T47D (cell line): Measurements from ENCODE around the gene TJP3.

ENCODE experiments used
- DNase-seq, 2 experiments: peaks; one replicate each; pipeline versions ENCODE4 v3.0.0 to v3.0.0-alpha.2; 2011 to 2012; ENCODE audit warnings: low read depth in 1 of 2, low spot score in 1 of 2
- JUND ChIP-seq: IDR thresholded peaks from 2 replicates; pipeline ENCODE4 v1.6.1; 2012; ENCODE audit warnings: low read depth
- in situ Hi-C: cut with HindIII; loops from 2 replicates; pipeline ENCODE4 v1.10.0; 2016; ENCODE audit warnings: low sequenced_read_pairs, low pct_unique_long_range_greater_than_20kb

TJP3 gene

DNA sequence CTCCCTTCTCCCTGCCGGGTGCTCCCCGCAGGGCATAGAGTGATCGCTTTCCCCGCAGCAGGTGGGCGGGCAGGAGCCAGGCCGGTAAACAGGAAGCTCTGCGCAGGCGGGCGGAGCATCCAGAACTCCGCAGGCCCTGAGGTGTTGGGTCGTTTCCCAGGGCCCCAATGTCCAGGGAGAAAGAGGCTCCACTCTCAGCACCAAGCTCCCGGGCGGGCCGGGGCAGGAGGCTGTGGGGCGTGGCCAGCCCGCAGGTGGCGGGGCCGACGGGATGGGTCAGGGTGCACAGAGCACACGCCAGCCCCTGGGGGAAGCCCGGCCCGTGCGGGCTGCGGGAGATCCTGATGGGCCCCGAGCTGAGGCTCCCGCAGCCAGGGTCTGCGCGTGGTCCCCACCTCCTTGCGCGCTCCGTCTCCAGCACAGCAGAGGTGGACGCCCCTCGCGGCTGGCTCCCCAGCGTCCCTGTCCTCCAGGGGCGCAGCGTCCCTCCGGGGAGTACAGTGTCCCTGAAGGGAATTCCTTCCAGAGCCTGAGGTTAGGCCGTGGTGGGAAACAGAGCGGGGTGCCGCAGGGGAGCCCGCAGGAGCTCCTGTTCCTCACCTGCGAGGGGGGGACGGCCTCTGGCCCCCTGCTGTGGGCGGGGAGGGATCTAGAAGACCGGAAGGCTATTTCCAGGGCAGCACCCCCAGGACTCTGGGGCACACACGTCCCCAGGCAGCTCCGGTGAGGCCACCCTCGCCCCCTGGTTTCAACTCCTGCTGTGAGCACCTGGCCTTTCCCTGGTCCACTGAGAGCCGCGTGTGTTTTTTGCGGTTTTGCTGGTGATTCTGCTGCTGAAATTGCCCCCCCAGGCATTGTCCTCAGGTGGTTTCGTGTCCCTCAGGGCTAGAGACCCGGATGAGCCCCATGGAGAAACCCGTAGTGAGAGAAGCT, 20.1 kb upstream of the TJP3 start:
- no peak for TF ChIP-seq JUND
- in situ Hi-C loops, result no loop called here
- DNase-seq, result no peak

DNA sequence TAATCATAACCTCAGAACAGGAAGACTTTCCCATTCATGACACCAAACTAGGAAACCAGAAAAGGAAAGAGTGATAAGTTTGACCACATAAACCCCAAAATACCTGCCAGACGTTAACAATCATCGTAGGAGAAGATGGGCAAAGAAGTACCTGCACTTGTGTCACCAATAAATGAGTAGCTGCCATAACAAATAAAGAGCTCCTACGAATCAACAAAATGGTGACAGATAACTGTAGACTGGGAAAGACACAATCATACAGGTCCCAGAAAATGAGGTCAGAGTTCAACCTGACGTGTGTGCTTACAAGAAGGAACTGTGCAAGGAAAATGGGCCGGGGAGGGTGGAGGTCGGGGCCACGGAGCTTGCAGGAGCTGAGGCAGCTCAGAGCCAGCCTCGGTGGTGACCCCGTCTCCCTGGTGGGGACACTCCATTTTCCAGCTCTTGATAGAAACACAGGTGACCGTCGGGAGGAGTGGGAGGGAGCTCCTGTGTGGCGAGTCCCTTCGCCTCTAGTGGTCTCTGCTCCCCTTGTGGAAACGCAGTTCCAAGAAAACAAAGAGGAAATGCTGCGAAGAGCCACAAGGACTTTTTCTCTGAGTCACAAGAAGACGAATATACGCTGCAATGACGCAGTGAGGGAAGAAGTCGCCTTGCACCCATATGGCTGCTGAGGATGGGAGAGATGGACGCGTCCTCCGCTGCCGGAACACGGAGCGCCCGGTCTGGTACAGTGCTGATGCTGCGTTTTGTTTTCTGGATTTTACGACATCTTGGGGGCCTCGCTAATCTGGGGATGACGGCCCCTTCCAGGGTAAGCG, 17.4 kb upstream of the TJP3 start:
- no peak for TF ChIP-seq JUND
- no peak for DNase-seq
- in situ Hi-C loops, result no loop called here

DNA sequence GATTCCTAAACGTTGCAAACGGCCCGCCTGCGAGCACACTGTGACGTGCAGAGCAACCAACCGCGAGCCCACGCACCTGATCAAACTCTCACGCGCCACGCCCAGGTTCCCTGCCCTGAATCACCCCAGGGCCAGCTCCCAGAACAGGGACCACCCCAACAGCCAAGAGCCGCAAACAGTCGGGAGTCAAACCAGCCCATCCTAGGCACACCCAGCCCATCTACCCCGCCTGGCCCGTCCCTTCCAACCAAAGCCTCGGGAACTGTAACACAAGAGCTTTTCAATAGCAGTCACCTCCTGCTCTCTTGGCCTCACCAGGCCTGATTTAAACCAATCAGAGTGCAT, 16.8 kb upstream of the TJP3 start:
- DNase-seq, result no peak
- no peak for TF ChIP-seq JUND
- in situ Hi-C loops, result no loop called here

DNA sequence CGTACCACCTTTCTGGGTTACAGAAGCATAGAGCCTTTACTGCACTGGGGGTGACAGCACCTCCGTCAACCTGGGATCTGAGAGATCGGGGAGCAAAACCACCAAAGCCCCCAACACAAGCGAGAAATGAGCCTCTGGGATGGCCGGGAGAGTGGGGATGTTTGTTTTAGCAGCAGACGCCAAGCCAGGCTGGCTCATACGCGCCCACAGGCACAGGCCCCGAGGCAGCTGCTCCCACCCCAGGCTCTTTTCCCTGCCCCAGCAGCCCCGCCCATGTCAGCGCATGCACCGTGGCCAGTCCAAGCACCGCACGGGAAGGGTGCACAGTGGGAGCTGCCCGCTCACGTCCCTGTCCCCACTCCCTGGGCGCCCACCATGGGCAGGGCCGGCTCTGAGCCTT, 16.5 kb upstream of the TJP3 start:
- DNase-seq, result no peak
- in situ Hi-C loops, result no loop called here

DNA sequence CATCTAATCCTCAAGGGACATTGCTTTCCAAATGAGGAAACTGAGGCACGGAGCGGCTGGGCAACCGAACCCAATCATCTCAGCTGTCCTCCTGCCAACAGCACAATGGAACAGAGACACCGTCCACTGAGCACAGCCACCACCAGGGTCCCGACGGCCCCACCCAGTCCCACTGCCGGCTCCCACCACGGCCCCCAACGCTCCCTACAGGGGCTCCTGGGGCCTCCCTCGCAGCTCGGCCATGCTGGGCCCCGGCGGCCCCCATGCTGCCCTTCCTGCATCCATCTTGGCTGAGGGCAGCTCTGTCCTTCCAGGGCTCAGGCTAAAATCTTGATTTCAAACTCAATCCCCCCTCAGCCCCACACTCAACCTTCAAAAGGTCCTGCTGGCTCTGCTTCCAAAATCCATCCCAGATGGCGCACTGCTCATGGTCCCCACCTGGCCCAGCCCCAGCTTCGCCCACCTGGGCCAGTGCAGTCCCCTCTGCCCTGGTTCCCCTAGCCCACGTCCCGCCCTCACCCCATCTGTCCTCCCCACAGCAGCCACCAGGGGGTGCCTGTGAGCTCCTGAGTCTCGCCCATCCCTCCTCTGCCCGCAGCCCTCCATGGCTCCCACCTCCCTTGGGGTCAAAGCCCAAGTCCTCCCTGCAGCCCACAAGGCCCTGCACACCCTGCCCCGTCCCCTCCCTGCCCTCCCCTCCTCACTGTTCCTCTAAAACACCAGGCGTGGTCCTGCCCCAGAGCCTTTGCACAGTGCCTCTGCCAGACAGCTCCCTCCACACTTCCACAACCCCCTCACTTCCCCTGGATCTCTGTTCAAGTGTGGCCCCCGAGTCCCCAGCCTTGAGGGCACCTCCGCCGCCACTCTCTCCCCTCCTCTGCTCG, 15.8 kb upstream of the TJP3 start:
- TF ChIP-seq JUND, result no peak
- in situ Hi-C loops, result no loop called here
- DNase-seq, result no peak

More for the DNA sequence above, 16.5 kb upstream of the TJP3 start:
- TF ChIP-seq JUND, result no peak

DNA sequence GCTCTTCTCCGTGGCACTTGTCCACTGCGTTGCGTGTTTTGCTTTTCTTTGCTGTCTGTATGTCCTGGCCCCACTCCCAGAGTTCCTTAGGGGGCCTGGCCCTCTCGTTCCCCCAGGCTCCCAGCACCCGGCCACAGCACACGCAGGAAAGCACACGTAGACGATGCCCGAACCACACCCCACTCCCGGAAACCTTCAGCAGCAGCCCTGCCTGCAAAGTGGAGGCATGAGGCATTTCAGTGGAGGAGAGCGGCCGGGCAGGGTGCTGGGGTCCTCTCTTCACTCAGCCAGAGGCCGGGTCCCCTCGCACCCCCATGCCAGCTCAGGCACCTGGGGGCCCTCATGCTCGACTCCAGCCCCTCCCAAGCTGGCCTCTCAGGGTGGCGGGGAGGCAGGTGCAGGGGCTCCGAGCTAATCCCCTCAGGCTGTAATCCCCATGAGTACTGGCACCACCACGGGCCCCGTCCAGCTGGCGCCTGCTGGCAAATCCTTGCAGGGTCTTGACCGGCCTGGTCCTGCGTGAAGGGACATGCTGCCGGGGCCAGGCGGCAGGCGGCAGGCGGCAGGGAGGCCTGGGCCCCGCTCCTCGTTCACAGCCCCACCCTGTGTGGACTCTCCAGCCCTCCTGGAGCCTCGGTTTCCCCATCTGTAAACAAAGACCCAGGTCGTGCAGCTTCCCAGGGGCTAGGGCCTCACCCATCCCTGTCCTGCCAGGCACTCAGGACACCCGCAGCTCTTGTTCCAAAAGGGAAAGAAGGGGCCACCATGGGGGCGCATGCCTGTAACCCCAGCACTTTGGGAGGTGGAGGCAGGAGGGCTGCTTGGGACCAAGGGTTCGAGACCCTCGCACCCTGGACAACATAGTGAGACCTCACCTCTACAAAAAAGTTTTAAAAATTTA, 14.9 kb upstream of the TJP3 start:
- no peak for TF ChIP-seq JUND

DNA sequence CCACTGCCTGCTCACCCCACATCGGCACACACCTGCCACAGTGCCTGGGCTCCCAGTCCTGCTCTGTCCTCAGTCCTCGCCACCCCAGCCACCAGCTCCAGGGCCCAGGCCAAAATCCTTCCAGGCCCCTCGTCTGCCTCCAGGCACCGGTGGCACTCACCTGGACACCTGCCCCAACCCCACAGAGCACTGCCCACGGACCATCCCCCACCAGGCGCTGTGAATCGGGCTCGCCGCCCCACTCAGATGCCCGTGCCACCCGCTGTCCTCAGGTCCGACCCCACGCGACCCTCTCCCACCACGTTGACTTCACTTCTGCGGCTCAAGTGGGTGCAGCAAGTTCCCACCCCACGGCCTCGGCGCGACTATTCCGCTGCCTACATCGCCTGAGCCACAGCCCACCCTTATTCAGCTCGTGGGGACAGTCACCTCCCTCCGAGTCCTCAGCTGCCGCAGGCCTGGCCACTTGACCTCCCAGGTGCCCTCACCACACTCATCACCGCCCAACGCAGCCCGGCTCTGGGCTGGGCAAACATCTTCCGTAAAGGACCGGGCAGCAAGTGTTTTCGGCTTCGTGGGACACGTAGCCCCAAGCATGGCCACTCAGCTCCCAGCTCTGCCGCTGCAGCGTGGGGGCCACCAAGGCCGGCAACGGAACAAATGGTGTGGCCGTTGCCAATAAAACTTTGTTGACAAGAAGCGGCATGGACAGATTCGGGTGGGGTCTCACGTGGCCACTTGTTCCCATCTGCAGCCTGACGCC, 13.6 kb upstream of the TJP3 start:
- DNase-seq, result no peak
- in situ Hi-C loops, result no loop called here
- no peak for TF ChIP-seq JUND

More for the DNA sequence above, 14.9 kb upstream of the TJP3 start:
- in situ Hi-C loops, result no loop called here
- no peak for DNase-seq

DNA sequence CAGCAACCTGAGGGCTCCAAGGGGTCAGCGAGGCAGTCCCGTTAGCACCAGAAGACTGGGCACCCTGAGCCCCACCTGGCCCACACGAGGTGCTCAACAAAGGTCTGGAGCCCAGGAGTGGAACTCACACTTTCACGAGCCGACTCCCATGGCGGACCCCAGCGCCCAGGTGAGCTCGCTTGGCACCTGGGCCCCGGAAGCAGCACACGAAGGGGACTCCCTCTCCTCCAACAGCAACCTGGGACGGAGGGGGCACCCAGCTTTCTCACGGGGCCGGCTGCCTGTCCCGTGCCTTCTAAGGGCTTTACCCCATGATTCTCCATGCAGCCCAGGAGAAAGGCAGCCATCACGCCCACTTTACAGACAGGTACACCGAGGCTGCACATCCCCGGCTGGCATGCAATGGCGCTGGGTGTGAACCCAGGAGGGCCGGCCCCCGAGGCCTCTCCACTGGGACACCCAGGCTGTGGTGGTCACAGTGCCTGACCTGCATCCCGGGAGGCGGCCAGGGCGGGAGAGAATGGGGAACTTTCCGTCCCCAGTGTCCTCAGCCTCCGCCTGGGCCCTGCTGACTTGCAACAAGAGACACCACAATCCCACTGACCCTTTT, 13.0 kb upstream of the TJP3 start:
- TF ChIP-seq JUND, result no peak
- in situ Hi-C loops, result no loop called here
- no peak for DNase-seq

DNA sequence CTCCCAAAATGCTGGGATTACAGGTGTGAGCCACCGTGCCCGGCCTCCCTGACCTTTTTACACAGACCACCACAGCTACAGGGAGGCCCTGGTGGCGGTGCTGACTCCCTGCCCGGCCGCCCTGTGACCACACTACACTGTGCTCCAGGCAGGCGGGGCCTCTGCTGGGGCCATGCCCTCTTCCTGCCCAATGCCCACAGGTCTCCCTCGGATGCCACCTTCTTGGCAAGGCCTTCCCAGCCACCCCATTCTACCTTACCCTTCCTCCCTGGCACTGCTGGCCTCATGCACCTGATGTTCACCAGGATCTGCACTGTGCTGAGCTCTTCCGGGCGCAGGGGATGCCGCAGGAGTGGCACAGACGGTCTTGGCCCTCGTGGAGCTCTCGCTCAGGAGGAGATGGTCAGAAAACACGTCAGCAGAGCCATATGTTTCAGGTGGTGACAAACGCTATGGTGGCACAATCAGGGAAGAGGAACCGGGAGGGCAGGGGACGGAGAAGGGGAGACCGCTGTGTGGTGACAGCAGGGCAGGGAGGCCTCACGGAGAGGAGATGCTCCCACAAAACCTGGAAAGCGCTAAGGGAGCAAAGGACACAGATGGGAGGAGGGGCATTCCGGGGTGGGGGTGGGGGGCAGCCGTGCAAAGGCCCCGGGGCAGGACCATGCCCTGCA, 12.1 kb upstream of the TJP3 start:
- DNase-seq, result no peak
- TF ChIP-seq JUND, result no peak
- in situ Hi-C loops, result no loop called here

DNA sequence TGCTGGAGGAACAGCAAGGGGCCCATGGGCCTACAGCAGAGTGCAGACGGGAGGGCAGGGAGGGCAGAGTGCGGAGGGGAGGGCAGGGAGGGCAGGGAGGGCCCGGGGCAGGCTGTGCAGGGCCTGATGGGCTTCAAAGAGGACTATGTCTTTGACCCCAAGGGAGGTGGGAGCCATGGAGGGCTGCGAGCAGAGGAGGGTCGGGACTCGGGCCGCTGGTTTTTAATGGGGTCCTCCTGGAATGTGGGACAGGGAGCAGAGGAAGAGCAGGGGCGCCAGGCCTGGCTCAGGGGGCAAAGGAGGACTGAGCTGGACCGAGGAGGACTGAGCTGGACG, 11.6 kb upstream of the TJP3 start:
- in situ Hi-C loops, result no loop called here
- TF ChIP-seq JUND, result no peak
- DNase-seq, result no peak
